Measurements from ENCODE around the gene PDE2A.

The PDE2A gene

DNA sequence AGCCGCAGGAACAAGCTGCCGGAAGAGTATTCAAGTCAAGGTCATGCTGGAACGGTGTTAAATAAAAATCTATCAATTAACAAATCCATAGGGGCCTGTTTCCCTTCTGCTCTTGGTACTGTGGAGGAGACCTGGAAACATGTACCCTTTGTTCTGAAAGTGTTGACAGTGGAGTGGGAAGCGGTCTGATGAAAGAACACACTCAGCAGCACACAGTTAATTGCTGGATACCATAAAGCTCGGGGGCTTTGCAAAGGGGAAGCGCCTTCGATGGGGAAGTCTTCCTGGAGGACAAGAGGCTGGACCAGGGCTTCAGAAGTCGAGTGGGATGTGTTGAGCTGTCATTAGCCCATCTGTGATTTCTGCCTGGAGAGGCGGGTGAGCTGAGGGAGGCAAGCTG is 127.4 kb downstream of the PDE2A start:
- Histone ChIP-seq H3K27me3 (ENCODE audit: insufficient read depth, low read length, poor library complexity) (peaks cover 19% of the 10 kb centered on the region), H3K27ac (ENCODE audit: low read length) (no peak overlapping the region), H3K4me3 (ENCODE audit: low read depth in 1 of 2, low read length in 2 of 2) (no peak overlapping the region), H3K4me1 (ENCODE audit: insufficient read depth, low read length) (no peaks in the 10 kb centered on the region), H3K36me3 (ENCODE audit: insufficient read depth, low read length) (no peaks in the 10 kb centered on the region), H3K79me2 (ENCODE audit: insufficient read depth, low read length) (no peaks in the 10 kb centered on the region), H4K20me1 (ENCODE audit: insufficient read depth, low read length) (no peaks in the 10 kb centered on the region), H2AFZ (ENCODE audit: low read depth, low read length) (no peak overlapping the region), H3K9me3 (ENCODE audit: insufficient read depth, low read length, severe bottlenecking) (no peaks in the 10 kb centered on the region), H3K9ac (ENCODE audit: low read depth, low read length) (no peak overlapping the region), H3K4me2 (ENCODE audit: insufficient read depth, low read length) (no peak overlapping the region)
- ATAC-seq (ENCODE audit: insufficient read depth, low read depth): no peak
- TF ChIP-seq, protein P1, sequence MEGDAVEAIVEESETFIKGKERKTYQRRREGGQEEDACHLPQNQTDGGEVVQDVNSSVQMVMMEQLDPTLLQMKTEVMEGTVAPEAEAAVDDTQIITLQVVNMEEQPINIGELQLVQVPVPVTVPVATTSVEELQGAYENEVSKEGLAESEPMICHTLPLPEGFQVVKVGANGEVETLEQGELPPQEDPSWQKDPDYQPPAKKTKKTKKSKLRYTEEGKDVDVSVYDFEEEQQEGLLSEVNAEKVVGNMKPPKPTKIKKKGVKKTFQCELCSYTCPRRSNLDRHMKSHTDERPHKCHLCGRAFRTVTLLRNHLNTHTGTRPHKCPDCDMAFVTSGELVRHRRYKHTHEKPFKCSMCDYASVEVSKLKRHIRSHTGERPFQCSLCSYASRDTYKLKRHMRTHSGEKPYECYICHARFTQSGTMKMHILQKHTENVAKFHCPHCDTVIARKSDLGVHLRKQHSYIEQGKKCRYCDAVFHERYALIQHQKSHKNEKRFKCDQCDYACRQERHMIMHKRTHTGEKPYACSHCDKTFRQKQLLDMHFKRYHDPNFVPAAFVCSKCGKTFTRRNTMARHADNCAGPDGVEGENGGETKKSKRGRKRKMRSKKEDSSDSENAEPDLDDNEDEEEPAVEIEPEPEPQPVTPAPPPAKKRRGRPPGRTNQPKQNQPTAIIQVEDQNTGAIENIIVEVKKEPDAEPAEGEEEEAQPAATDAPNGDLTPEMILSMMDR (IDR thresholded peaks at IDR 0.05; ENCODE audit: borderline replicate concordance, extremely low read depth, low read length, poor library complexity, severe bottlenecking): no peak
- TF ChIP-seq EZH2 (IDR thresholded peaks at IDR 0.05; ENCODE audit: borderline replicate concordance, low read depth, low read length, severe bottlenecking): no peak
- no peak for DNase-seq

DNA sequence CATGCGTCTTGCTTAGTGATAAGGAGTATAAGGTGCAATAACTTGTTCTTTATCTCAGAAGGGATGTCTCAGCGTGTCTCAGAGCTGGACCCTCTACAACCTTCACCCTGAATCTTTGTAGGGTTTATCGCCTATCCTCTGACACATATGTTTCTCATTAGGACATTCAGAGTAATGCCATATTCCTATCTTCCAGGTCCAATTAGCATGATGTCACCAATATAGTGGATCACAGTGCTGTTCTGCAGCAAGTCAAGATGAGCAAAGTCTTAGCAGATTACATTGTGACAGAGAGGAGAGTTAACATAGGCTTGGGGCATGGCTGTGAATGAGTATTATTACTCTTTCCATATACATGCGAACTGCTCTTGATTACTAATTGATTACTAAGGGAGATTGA is 129.6 kb downstream of the PDE2A start:
- H3K36me3 ChIP-seq (ENCODE audit: insufficient read depth, low read length): no peaks in the 10 kb centered on the region
- H4K20me1 ChIP-seq (ENCODE audit: insufficient read depth, low read length): no peaks in the 10 kb centered on the region
- no peak overlapping the region for H3K4me2 ChIP-seq (ENCODE audit: insufficient read depth, low read length)
- no peaks in the 10 kb centered on the region for H3K79me2 ChIP-seq (ENCODE audit: insufficient read depth, low read length)
- peaks cover 30% of the 10 kb centered on the region for H3K27me3 ChIP-seq (ENCODE audit: insufficient read depth, low read length, poor library complexity)
- H3K4me3 ChIP-seq (ENCODE audit: low read depth in 1 of 2, low read length in 2 of 2): no peak overlapping the region
- no peaks in the 10 kb centered on the region for H3K9me3 ChIP-seq (ENCODE audit: insufficient read depth, low read length, severe bottlenecking)
- H3K4me1 ChIP-seq (ENCODE audit: insufficient read depth, low read length): no peaks in the 10 kb centered on the region
- ATAC-seq (ENCODE audit: insufficient read depth, low read depth): no peak
- DNase-seq: no peak
- no peak overlapping the region for H2AFZ ChIP-seq (ENCODE audit: low read depth, low read length)
- TF ChIP-seq, protein P1 (IDR thresholded peaks at IDR 0.05; ENCODE audit: borderline replicate concordance, extremely low read depth, low read length, poor library complexity, severe bottlenecking): no peak
- TF ChIP-seq EZH2 (IDR thresholded peaks at IDR 0.05; ENCODE audit: borderline replicate concordance, low read depth, low read length, severe bottlenecking): no peak
- H3K9ac ChIP-seq (ENCODE audit: low read depth, low read length): no peak overlapping the region
- H3K27ac ChIP-seq (ENCODE audit: low read length): no peak overlapping the region

DNA sequence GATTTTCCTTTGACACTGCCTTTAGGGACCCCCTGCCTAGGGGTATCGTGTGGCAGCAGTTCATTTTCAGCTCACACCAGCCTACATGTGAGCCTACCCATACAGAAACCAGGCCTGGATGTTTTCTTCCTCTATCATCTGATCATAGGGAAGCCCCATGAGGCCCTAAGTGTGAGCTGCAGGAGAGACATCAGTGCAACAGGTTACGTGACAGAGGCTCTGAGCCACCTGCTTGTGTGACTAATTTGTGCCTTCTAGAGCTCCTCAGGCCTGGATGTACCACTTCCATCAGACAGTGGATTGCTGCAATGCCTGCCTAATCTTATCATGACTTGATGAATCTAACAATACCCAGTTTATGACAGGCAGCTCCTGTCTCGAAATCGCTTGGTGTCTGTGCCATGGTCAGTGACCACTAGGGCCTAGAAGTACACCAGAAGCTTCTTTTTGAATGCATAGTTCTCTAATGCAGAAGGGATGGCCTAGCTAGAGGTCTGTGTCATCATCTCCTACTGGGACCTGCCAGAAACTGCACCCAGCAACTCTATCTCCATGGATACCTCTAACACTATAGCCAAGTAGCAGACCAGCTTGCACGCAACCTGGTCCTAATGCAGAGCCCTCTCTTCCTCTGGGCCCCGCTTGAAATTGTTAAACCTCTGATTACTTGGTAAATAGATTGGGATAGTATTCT is 130.2 kb downstream of the PDE2A start:
- ATAC-seq (ENCODE audit: insufficient read depth, low read depth): no peak
- H3K27me3 ChIP-seq (ENCODE audit: insufficient read depth, low read length, poor library complexity): peaks cover 30% of the 10 kb centered on the region
- no peak for TF ChIP-seq EZH2 (IDR thresholded peaks at IDR 0.05; ENCODE audit: borderline replicate concordance, low read depth, low read length, severe bottlenecking)
- TF ChIP-seq, protein P1 (IDR thresholded peaks at IDR 0.05; ENCODE audit: borderline replicate concordance, extremely low read depth, low read length, poor library complexity, severe bottlenecking): no peak

More for the DNA sequence above, 130.2 kb downstream of the PDE2A start:
- Histone ChIP-seq H3K9me3 (ENCODE audit: insufficient read depth, low read length, severe bottlenecking) (no peaks in the 10 kb centered on the region), H3K4me1 (ENCODE audit: insufficient read depth, low read length) (no peaks in the 10 kb centered on the region), H3K4me2 (ENCODE audit: insufficient read depth, low read length) (no peak overlapping the region), H3K27ac (ENCODE audit: low read length) (no peak overlapping the region), H3K9ac (ENCODE audit: low read depth, low read length) (no peak overlapping the region), H3K36me3 (ENCODE audit: insufficient read depth, low read length) (no peaks in the 10 kb centered on the region), H3K79me2 (ENCODE audit: insufficient read depth, low read length) (no peaks in the 10 kb centered on the region), H4K20me1 (ENCODE audit: insufficient read depth, low read length) (no peaks in the 10 kb centered on the region), H2AFZ (ENCODE audit: low read depth, low read length) (no peak overlapping the region), H3K4me3 (ENCODE audit: low read depth in 1 of 2, low read length in 2 of 2) (no peak overlapping the region)
- no peak for DNase-seq
